Measurements from ENCODE around the gene GMDS.

GMDS gene

GRCh38 chr6:2108700-2109306 is 136.6 kb downstream of the GMDS start:
- H3K4me1 ChIP-seq (ENCODE audit: insufficient read depth, low read length): 0 out of 2 replicates have a peak, but pooled peaks cover 3% of the 10 kb centered on the region
- no peaks in the 10 kb centered on the region for H3K27me3 ChIP-seq (ENCODE audit: insufficient read depth, low read length, poor library complexity)
- TF ChIP-seq CTCF (IDR thresholded peaks at IDR 0.05; ENCODE audit: borderline replicate concordance, extremely low read depth, low read length, poor library complexity, severe bottlenecking) (no peak), EZH2 (IDR thresholded peaks at IDR 0.05; ENCODE audit: borderline replicate concordance, low read depth, low read length, severe bottlenecking) (no peak)
- no peaks in the 10 kb centered on the region for H3K9me3 ChIP-seq (ENCODE audit: insufficient read depth, low read length, severe bottlenecking)
- H3K79me2 ChIP-seq (ENCODE audit: insufficient read depth, low read length): no peaks in the 10 kb centered on the region
- no peak overlapping the region for H3K27ac ChIP-seq (ENCODE audit: low read length)
- no peak overlapping the region for H3K4me2 ChIP-seq (ENCODE audit: insufficient read depth, low read length)
- H3K9ac ChIP-seq (ENCODE audit: low read depth, low read length): no peak overlapping the region
- no peaks in the 10 kb centered on the region for H3K36me3 ChIP-seq (ENCODE audit: insufficient read depth, low read length)
- ATAC-seq (ENCODE audit: insufficient read depth, low read depth) (no peak), DNase-seq (no peak)
- H2AFZ ChIP-seq (ENCODE audit: low read depth, low read length): no peak overlapping the region
- H3K4me3 ChIP-seq (ENCODE audit: low read depth in 1 of 2, low read length in 2 of 2): no peak overlapping the region
- no peaks in the 10 kb centered on the region for H4K20me1 ChIP-seq (ENCODE audit: insufficient read depth, low read length)

GRCh38 chr6:2104524-2104880 is 140.9 kb downstream of the GMDS start:
- no peak for ATAC-seq (ENCODE audit: insufficient read depth, low read depth)
- no peak overlapping the region for H3K27ac ChIP-seq (ENCODE audit: low read length)
- TF ChIP-seq CTCF (IDR thresholded peaks at IDR 0.05; ENCODE audit: borderline replicate concordance, extremely low read depth, low read length, poor library complexity, severe bottlenecking) (no peak), EZH2 (IDR thresholded peaks at IDR 0.05; ENCODE audit: borderline replicate concordance, low read depth, low read length, severe bottlenecking) (no peak)
- no peak overlapping the region for H3K4me2 ChIP-seq (ENCODE audit: insufficient read depth, low read length)
- H3K9ac ChIP-seq (ENCODE audit: low read depth, low read length): no peak overlapping the region
- 0 out of 2 replicates have a peak, but pooled peaks cover 3% of the 10 kb centered on the region for H3K4me1 ChIP-seq (ENCODE audit: insufficient read depth, low read length)
- no peaks in the 10 kb centered on the region for H3K36me3 ChIP-seq (ENCODE audit: insufficient read depth, low read length)
- H4K20me1 ChIP-seq (ENCODE audit: insufficient read depth, low read length): no peaks in the 10 kb centered on the region
- DNase-seq: no peak
- no peak overlapping the region for H2AFZ ChIP-seq (ENCODE audit: low read depth, low read length)
- no peak overlapping the region for H3K4me3 ChIP-seq (ENCODE audit: low read depth in 1 of 2, low read length in 2 of 2)
- no peaks in the 10 kb centered on the region for H3K9me3 ChIP-seq (ENCODE audit: insufficient read depth, low read length, severe bottlenecking)
- H3K27me3 ChIP-seq (ENCODE audit: insufficient read depth, low read length, poor library complexity): no peaks in the 10 kb centered on the region
- no peaks in the 10 kb centered on the region for H3K79me2 ChIP-seq (ENCODE audit: insufficient read depth, low read length)

GRCh38 chr6:2103765-2104523 is 141.5 kb downstream of the GMDS start:
- Histone ChIP-seq H3K27me3 (ENCODE audit: insufficient read depth, low read length, poor library complexity) (no peaks in the 10 kb centered on the region), H3K9me3 (ENCODE audit: insufficient read depth, low read length, severe bottlenecking) (no peaks in the 10 kb centered on the region), H3K4me3 (ENCODE audit: low read depth in 1 of 2, low read length in 2 of 2) (no peak overlapping the region), H2AFZ (ENCODE audit: low read depth, low read length) (no peak overlapping the region), H3K9ac (ENCODE audit: low read depth, low read length) (no peak overlapping the region), H3K27ac (ENCODE audit: low read length) (0 out of 2 replicates have a peak overlapping the region, but pooled peaks have one; percentile 3), H3K4me1 (ENCODE audit: insufficient read depth, low read length) (0 out of 2 replicates have a peak, but pooled peaks cover 3% of the 10 kb centered on the region), H3K79me2 (ENCODE audit: insufficient read depth, low read length) (no peaks in the 10 kb centered on the region), H4K20me1 (ENCODE audit: insufficient read depth, low read length) (no peaks in the 10 kb centered on the region), H3K4me2 (ENCODE audit: insufficient read depth, low read length) (no peak overlapping the region), H3K36me3 (ENCODE audit: insufficient read depth, low read length) (no peaks in the 10 kb centered on the region)
- ATAC-seq (ENCODE audit: insufficient read depth, low read depth): peak; percentile 86
- no peak for DNase-seq
- peak; percentile 81 for TF ChIP-seq CTCF (IDR thresholded peaks at IDR 0.05; ENCODE audit: borderline replicate concordance, extremely low read depth, low read length, poor library complexity, severe bottlenecking)
- no peak for TF ChIP-seq EZH2 (IDR thresholded peaks at IDR 0.05; ENCODE audit: borderline replicate concordance, low read depth, low read length, severe bottlenecking)

Measured in DND-41 (cell line).